SJSA1 (cell line): ENCODE measurements around the gene CAPN13. TPM values are rescaled to one million over a fixed set of nuclear protein-coding genes. Genes with fewer than 3 reads are reported as not detected.
A peak's percentile ranks its signal among the peaks of the same experiment; 100 is the strongest.

Experiments used
- DNase-seq, 2 experiments: peaks; one replicate each; pipeline ENCODE4 v3.0.0-alpha.2; 2015 to 2020; ENCODE audit warnings: low spot score in 2 of 2, low read depth in 1 of 2
- H3K27ac ChIP-seq: fragments of 250-450 bp; sonication (Bioruptor Pico); 2 replicates; pipeline ENCODE4 v1.5.1; 2020; ENCODE audit warnings: mild to moderate bottlenecking, moderate library complexity
- H3K27me3 ChIP-seq: fragments of 250-450 bp; sonication (Bioruptor Pico); replicated peaks from 2 replicates; pipeline ENCODE4 v1.5.1; 2020; ENCODE audit warnings: mild to moderate bottlenecking, moderate library complexity
- H3K36me3 ChIP-seq: fragments of 250-450 bp; sonication (Bioruptor Pico); 2 replicates; pipeline ENCODE4 v1.5.1; 2020; ENCODE audit warnings: mild to moderate bottlenecking
- H3K4me1 ChIP-seq: fragments of 250-450 bp; sonication (Bioruptor Pico); replicated peaks from 2 replicates; pipeline ENCODE4 v1.6.1; 2021; ENCODE audit warnings: mild to moderate bottlenecking
- H3K4me3 ChIP-seq: fragments of 250-450 bp; sonication (Bioruptor Pico); 2 replicates; pipeline ENCODE4 v1.5.1; 2020; ENCODE audit warnings: mild to moderate bottlenecking
- H3K9me3 ChIP-seq: fragments of 250-450 bp; sonication (Bioruptor Pico); replicated peaks from 2 replicates; pipeline ENCODE4 v1.5.1; 2020; ENCODE audit warnings: mild to moderate bottlenecking
- total RNA-seq: library from RNA; depleted of rRNA; stranded (reverse); fragments of >200 nt; shearing (Covaris generic); gene quantifications from 2 replicates; pipeline ENCODE4 v1.2.3, GENCODE V29; 2014

The CAPN13 gene
- total RNA-seq, 1 experiment from 2014 or later, result not detected

GRCh38 chr2:30721668-30722647 lies 85.3 kb downstream of the CAPN13 start:
- Histone ChIP-seq H3K9me3 (no peaks in the 10 kb centered on the region), H3K27ac (no peak overlapping the region), H3K4me3 (no peak overlapping the region), H3K4me1 (no peaks in the 10 kb centered on the region), H3K27me3 (0 out of 2 replicates have a peak, but pooled peaks cover 10% of the 10 kb centered on the region), H3K36me3 (no peaks in the 10 kb centered on the region)
- no peak for DNase-seq

DNA sequence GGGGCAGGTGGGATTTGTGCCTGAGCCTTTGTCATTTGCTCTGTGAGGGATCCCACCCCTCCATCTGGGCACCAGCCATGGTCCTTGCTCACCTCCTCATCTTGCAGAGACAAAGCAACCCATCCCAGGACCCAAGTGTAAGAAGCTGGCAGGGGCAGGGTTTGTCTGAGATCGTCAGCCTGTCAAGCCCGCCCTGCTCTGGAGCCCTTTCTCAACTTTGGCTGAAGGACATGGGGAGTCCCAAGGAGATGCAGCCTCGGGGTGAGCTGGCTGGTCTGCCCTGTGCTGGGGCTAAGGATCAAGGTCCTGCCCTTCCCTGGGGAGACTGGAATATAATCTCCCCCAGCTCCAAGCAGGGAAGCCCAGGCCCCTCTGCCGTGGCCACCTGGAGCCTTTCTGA lies 86.0 kb downstream of the CAPN13 start:
- H3K9me3 ChIP-seq, result no peaks in the 10 kb centered on the region
- DNase-seq, result no peak
- H3K4me3 ChIP-seq, result no peak overlapping the region
- no peaks in the 10 kb centered on the region for H3K36me3 ChIP-seq
- 0 out of 2 replicates have a peak, but pooled peaks cover 10% of the 10 kb centered on the region for H3K27me3 ChIP-seq
- no peaks in the 10 kb centered on the region for H3K4me1 ChIP-seq
- no peak overlapping the region for H3K27ac ChIP-seq

DNA sequence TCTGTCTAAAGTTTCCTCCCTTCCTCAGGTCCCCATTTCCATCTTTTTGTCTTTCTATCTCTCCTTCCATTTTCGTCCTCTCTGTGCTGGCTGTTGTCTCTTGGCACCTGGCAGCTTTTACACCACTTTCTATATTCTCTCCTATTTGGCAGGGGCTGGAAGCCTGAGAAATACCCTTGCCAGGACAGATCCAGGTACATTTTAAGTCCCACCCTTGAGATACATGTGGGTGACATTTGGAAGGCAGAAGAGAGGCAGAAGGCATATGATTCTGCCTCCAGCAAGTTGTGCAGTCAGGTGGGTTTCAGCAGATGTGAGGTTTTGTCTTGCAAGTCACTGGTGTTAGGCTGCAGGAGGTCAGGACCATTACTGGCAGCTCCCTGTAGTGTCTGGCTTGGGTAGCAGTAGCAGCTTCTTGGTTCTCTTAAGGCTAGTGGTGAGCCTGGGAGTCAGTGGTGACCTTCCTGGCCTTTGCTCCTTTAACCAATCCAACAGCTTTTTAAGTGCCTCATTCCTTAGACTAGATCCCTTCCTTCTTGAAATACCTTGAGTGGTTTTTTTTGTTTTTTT lies 90.1 kb downstream of the CAPN13 start:
- no peaks in the 10 kb centered on the region for H3K36me3 ChIP-seq
- H3K9me3 ChIP-seq, result no peaks in the 10 kb centered on the region
- no peak overlapping the region for H3K27ac ChIP-seq
- H3K4me1 ChIP-seq, result no peaks in the 10 kb centered on the region
- H3K4me3 ChIP-seq, result no peak overlapping the region
- no peak for DNase-seq
- no peaks in the 10 kb centered on the region for H3K27me3 ChIP-seq

DNA sequence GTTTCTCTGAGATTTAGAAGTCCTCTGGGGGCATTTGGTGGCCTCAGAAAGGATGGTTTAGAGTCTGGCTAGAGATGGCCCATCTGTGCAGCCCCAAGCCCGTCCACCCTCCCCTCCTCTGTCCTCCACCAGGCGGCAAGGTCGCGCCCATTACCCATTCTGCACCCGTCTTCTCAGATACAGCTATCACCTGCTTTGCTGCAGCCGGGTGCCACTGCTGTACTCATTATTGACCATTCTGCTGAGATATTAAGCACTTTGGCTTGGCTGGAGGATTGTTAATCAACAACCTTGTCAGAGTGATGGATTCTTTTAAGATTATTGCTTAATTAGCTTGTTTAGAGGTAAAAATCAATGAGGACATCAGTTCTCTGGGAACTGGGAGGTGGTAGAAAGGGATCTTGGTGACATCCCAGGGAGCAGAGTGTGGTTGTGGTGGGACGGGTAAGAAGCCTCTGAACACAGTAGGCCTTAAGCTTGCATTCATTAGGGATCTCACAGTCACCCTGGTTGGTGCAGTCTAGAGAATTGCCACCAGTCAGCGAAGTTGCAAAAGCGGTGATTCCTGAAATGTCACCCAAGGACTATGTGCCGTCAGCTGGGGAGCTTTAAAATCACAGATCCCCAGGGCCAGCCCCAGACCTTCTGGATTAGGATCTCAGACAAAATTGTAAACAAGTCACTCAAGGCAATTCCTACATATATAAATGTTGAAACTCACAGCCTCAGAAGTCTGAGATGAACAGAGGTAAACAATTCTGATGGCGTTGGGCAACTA lies 90.9 kb downstream of the CAPN13 start:
- no peak for DNase-seq
- Histone ChIP-seq H3K4me3 (no peak overlapping the region), H3K36me3 (no peaks in the 10 kb centered on the region), H3K4me1 (no peaks in the 10 kb centered on the region), H3K27me3 (no peaks in the 10 kb centered on the region), H3K27ac (no peak overlapping the region), H3K9me3 (no peaks in the 10 kb centered on the region; the same call in 1 of the 2 replicates)

GRCh38 chr2:30714811-30715709 lies 92.2 kb downstream of the CAPN13 start:
- H3K27ac ChIP-seq, result no peak overlapping the region
- DNase-seq, result no peak

DNA sequence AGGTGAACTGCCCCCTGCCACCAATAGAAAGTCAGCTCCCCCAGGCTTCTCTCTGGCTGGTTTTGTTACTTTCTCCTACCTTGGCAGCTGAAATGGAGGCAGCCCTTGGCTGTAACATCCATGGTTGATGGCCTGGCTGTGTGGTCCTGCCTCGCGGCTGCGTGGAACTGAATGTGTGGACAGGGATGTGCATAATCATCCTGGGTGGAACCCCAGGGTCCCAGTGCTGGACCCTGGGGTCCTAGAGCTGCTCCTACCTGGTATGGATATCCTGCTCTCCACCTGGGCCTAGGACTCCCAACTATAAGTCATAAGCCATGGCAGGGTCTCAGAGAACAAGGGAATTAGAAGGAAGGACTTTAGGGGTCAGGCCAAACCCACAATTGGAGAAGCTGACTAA lies 93.5 kb downstream of the CAPN13 start:
- H3K27me3 ChIP-seq, result no peaks in the 10 kb centered on the region
- no peaks in the 10 kb centered on the region for H3K36me3 ChIP-seq
- H3K4me1 ChIP-seq, result no peaks in the 10 kb centered on the region
- H3K4me3 ChIP-seq, result no peak overlapping the region
- H3K27ac ChIP-seq, result no peak overlapping the region
- DNase-seq, result no peak
- H3K9me3 ChIP-seq, result no peaks in the 10 kb centered on the region; the same call in 1 of the 2 replicates

More at GRCh38 chr2:30714811-30715709, 92.2 kb downstream of the CAPN13 start:
- Histone ChIP-seq H3K4me1 (no peaks in the 10 kb centered on the region), H3K27me3 (no peaks in the 10 kb centered on the region), H3K9me3 (no peaks in the 10 kb centered on the region; the same call in 1 of the 2 replicates), H3K36me3 (no peaks in the 10 kb centered on the region), H3K4me3 (no peak overlapping the region)

- Histone ChIP-seq H3K36me3 (no peaks in the 10 kb centered on the region), H3K27ac (no peak overlapping the region), H3K27me3 (no peaks in the 10 kb centered on the region), H3K4me3 (no peak overlapping the region), H3K9me3 (no peaks in the 10 kb centered on the region; the same call in 1 of the 2 replicates), H3K4me1 (no peaks in the 10 kb centered on the region)
- DNase-seq, result peak; percentile 73 to 91
Measured at GRCh38 chr2:30711646-30712085, 95.6 kb downstream of the CAPN13 start.

- H3K27me3 ChIP-seq, result no peaks in the 10 kb centered on the region
- H3K27ac ChIP-seq, result no peak overlapping the region
- H3K9me3 ChIP-seq, result no peaks in the 10 kb centered on the region; the same call in 1 of the 2 replicates
- no peak overlapping the region for H3K4me3 ChIP-seq
- no peaks in the 10 kb centered on the region for H3K36me3 ChIP-seq
- H3K4me1 ChIP-seq, result no peaks in the 10 kb centered on the region
- no peak for DNase-seq
Measured at GRCh38 chr2:30710461-30710860, 96.8 kb downstream of the CAPN13 start.

GRCh38 chr2:30710016-30710415 lies 97.2 kb downstream of the CAPN13 start:
- Histone ChIP-seq H3K27me3 (no peaks in the 10 kb centered on the region), H3K27ac (no peak overlapping the region)

GRCh38 chr2:30709516-30709915 lies 97.7 kb downstream of the CAPN13 start:
- Histone ChIP-seq H3K4me3 (no peak overlapping the region), H3K27me3 (no peaks in the 10 kb centered on the region), H3K27ac (no peak overlapping the region), H3K9me3 (no peaks in the 10 kb centered on the region; the same call in 1 of the 2 replicates), H3K36me3 (no peaks in the 10 kb centered on the region), H3K4me1 (no peaks in the 10 kb centered on the region)
- DNase-seq, result no peak

More at GRCh38 chr2:30710016-30710415, 97.2 kb downstream of the CAPN13 start:
- no peak for DNase-seq
- Histone ChIP-seq H3K4me1 (no peaks in the 10 kb centered on the region), H3K36me3 (no peaks in the 10 kb centered on the region), H3K4me3 (no peak overlapping the region), H3K9me3 (no peaks in the 10 kb centered on the region; the same call in 1 of the 2 replicates)

- Histone ChIP-seq H3K4me1 (no peaks in the 10 kb centered on the region), H3K36me3 (no peaks in the 10 kb centered on the region), H3K27ac (no peak overlapping the region), H3K9me3 (no peaks in the 10 kb centered on the region; the same call in 1 of the 2 replicates), H3K27me3 (no peaks in the 10 kb centered on the region), H3K4me3 (no peak overlapping the region)
- DNase-seq, result no peak
Measured at GRCh38 chr2:30708491-30709290, 98.6 kb downstream of the CAPN13 start.

DNA sequence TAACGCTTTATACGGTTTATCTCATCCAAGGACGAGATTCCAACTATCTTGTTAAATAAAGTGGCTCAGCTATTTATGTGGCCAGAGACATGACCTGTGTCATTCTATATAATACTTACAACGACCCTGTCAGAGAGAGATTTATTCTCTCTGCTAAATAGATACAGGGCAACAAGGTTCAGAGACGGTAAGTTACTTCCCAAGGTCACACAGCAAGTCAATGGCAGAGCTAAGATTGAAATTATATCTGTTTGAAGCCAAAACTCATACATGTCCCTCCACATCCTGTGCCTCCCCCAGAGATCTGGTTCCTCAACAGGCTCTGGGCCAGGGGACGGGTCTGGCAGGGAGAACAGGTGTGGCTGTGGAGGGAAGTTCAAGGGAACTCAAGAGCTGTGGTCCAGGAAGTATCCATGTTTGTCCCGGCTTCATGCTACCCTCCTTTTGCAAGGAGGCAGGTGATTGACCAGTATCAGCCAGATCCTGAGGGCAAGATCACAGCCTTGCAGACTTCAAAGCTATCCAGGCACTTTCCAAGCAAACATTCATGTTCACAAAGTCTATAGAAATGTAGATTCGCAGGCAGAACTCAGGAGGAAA lies 99.8 kb downstream of the CAPN13 start:
- H3K4me1 ChIP-seq, result no peaks in the 10 kb centered on the region
- no peak for DNase-seq
- H3K27me3 ChIP-seq, result no peaks in the 10 kb centered on the region
- H3K9me3 ChIP-seq, result no peaks in the 10 kb centered on the region; the same call in 1 of the 2 replicates
- H3K4me3 ChIP-seq, result no peak overlapping the region
- no peaks in the 10 kb centered on the region for H3K36me3 ChIP-seq
- no peak overlapping the region for H3K27ac ChIP-seq
